SU-DHL-6 (cell line): ENCODE measurements around the gene CBX5.

ENCODE experiments used
- H2AFZ ChIP-seq: fragments of 200-600 bp; sonication (generic); 2 replicates; pipeline ENCODE4 v1.6.1; 2014; ENCODE audit warnings: low read depth, mild to moderate bottlenecking, moderate library complexity, mixed read lengths, antibody characterized with exemption, low read length; ENCODE audit not compliant: severe bottlenecking
- H3F3A ChIP-seq: fragments of 200-600 bp; shearing (Covaris generic); 2 replicates; pipeline ENCODE4 v1.6.0; 2016; ENCODE audit warnings: antibody characterized with exemption, mild to moderate bottlenecking; ENCODE audit not compliant: insufficient read depth
- H3K27ac ChIP-seq: fragments of 200-600 bp; sonication (generic); 2 replicates; pipeline ENCODE4 v1.5.1; 2016; ENCODE audit warnings: low read depth, mild to moderate bottlenecking, low read length, moderate library complexity, mixed read lengths
- H3K27me3 ChIP-seq: fragments of 200-600 bp; sonication (generic), shearing (Covaris generic); 2 replicates; pipeline ENCODE4 v1.6.0; 2014; ENCODE audit warnings: mild to moderate bottlenecking, low read length
- H3K36me3 ChIP-seq: fragments of 200-600 bp; sonication (generic); 2 replicates; pipeline ENCODE4 v1.6.1; 2014; ENCODE audit warnings: mild to moderate bottlenecking, low read length, mixed read lengths
- H3K4me2 ChIP-seq: fragments of 300-600, 200-600 bp; shearing (Covaris generic), sonication (generic); 2 replicates; pipeline ENCODE4 v1.6.0; 2014; ENCODE audit warnings: low read length, low read depth, mild to moderate bottlenecking; ENCODE audit not compliant: poor library complexity, severe bottlenecking
- H3K4me3 ChIP-seq: fragments of 200-600 bp; sonication (generic); 2 replicates; pipeline ENCODE4 v1.5.1; 2014; ENCODE audit warnings: antibody characterized with exemption, low read length, mild to moderate bottlenecking, mixed read lengths; ENCODE audit not compliant: insufficient read depth, poor library complexity, severe bottlenecking
- H3K79me2 ChIP-seq: fragments of 200-600 bp; sonication (generic); 2 replicates; pipeline ENCODE4 v1.6.1; 2014; ENCODE audit warnings: mild to moderate bottlenecking, low read length, moderate library complexity; ENCODE audit not compliant: insufficient read depth
- H3K9ac ChIP-seq: fragments of 200-600 bp; sonication (generic); 2 replicates; pipeline ENCODE4 v1.7.0; 2014; ENCODE audit warnings: mild to moderate bottlenecking, low read length
- H3K9me2 ChIP-seq: fragments of 200-600 bp; sonication (generic); replicated peaks from 2 replicates; pipeline ENCODE4 v1.6.1; 2014; ENCODE audit warnings: low read length; ENCODE audit not compliant: insufficient read depth
- H3K9me3 ChIP-seq: fragments of 200-600 bp; sonication (generic); 2 replicates; pipeline ENCODE4 v1.6.1; 2014; ENCODE audit warnings: low read length, mixed read lengths; ENCODE audit not compliant: insufficient read depth
- H4K20me1 ChIP-seq: fragments of 200-600 bp; sonication (generic); 2 replicates; pipeline ENCODE4 v1.6.1; 2014; ENCODE audit warnings: low read depth, mild to moderate bottlenecking, antibody characterized with exemption, low read length, moderate library complexity, mixed read lengths
- CTCF ChIP-seq: fragments of 200-600 bp; sonication (generic); IDR thresholded peaks from one replicate; pipeline ENCODE4 v1.5.1; 2017; ENCODE audit warnings: antibody characterized with exemption, mild to moderate bottlenecking, low read length, moderate library complexity; ENCODE audit not compliant: insufficient read depth, poor library complexity, severe bottlenecking
- EZH2phosphoT487 ChIP-seq: fragments of 200-600 bp; sonication (generic), shearing (Covaris generic); conservative IDR thresholded peaks from 2 replicates; pipeline ENCODE4 v1.6.1; 2018; ENCODE audit warnings: mild to moderate bottlenecking, antibody characterized with exemption, low read length, moderate library complexity, mixed read lengths

CBX5 gene

GRCh38 chr12:54199034-54199433, 80.9 kb downstream of the CBX5 start:
- Histone ChIP-seq H2AFZ (no peak overlapping the region), H3K9me3 (no peaks in the 10 kb centered on the region), H3K79me2 (no peaks in the 10 kb centered on the region), H4K20me1 (no peaks in the 10 kb centered on the region), H3K27ac (no peak overlapping the region), H3K4me2 (no peak overlapping the region), H3K9ac (no peak overlapping the region), H3F3A (no peaks in the 10 kb centered on the region), H3K36me3 (no peaks in the 10 kb centered on the region), H3K9me2 (no peaks in the 10 kb centered on the region), H3K4me3 (no peak overlapping the region), H3K27me3 (no peaks in the 10 kb centered on the region)
- TF ChIP-seq CTCF (no peak), EZH2phosphoT487 (no peak)

- no peak overlapping the region for H3K27ac ChIP-seq
- no peak overlapping the region for H2AFZ ChIP-seq
- no peak overlapping the region for H3K9ac ChIP-seq
Measured at GRCh38 chr12:54197431-54197909, 82.5 kb downstream of the CBX5 start.

GRCh38 chr12:54197010-54197409, 82.9 kb downstream of the CBX5 start:
- Histone ChIP-seq H3K79me2 (no peaks in the 10 kb centered on the region), H3F3A (no peaks in the 10 kb centered on the region), H3K4me2 (no peak overlapping the region), H3K27ac (no peak overlapping the region), H3K9ac (no peak overlapping the region), H3K9me2 (no peaks in the 10 kb centered on the region), H3K27me3 (no peaks in the 10 kb centered on the region), H2AFZ (no peak overlapping the region), H3K4me3 (no peak overlapping the region), H3K36me3 (no peaks in the 10 kb centered on the region), H3K9me3 (no peaks in the 10 kb centered on the region), H4K20me1 (no peaks in the 10 kb centered on the region)
- TF ChIP-seq CTCF (no peak), EZH2phosphoT487 (no peak)

More at GRCh38 chr12:54197431-54197909, 82.5 kb downstream of the CBX5 start:
- no peaks in the 10 kb centered on the region for H3K9me3 ChIP-seq
- H3K27me3 ChIP-seq, result no peaks in the 10 kb centered on the region
- no peak overlapping the region for H3K4me2 ChIP-seq
- no peaks in the 10 kb centered on the region for H3F3A ChIP-seq
- H3K79me2 ChIP-seq, result no peaks in the 10 kb centered on the region
- TF ChIP-seq EZH2phosphoT487 (no peak), CTCF (no peak)
- H3K36me3 ChIP-seq, result no peaks in the 10 kb centered on the region
- H3K9me2 ChIP-seq, result no peaks in the 10 kb centered on the region
- no peaks in the 10 kb centered on the region for H4K20me1 ChIP-seq
- H3K4me3 ChIP-seq, result no peak overlapping the region
